Kidney (tissue), 14 donors: ENCODE measurements around the gene RPS6KA2. TPM values are rescaled to one million over a fixed set of nuclear protein-coding genes. Genes with fewer than 3 reads are reported as not detected.

ENCODE experiments used
- DNase-seq, 5 donors: peaks; one replicate each; pipeline ENCODE4 v3.0.0-alpha.2; 2013 to 2020
- FAIRE-seq: peaks from 2 replicates; lab custom pipeline; 2012; peaks lifted over from hg19 to GRCh38; lab: Jason Lieb, UNC
- H3K27ac ChIP-seq, 2 donors: one replicate each; pipeline ENCODE4 v1.7.0; 2013; ENCODE audit warnings: low read depth in 2 of 2, low read length in 2 of 2, inconsistent platforms in 1 of 2
- H3K27me3 ChIP-seq: one replicate; pipeline ENCODE4 v1.7.1; 2013; ENCODE audit warnings: low read length, inconsistent platforms; ENCODE audit not compliant: control insufficient read depth, insufficient read depth
- H3K36me3 ChIP-seq, 3 donors: one replicate each; pipeline versions ENCODE4 v1.7.0 to v1.7.1; 2013; ENCODE audit warnings: low read length in 3 of 3, control low read depth in 1 of 3, inconsistent platforms in 1 of 3; ENCODE audit not compliant: insufficient read depth in 3 of 3, control insufficient read depth in 2 of 3
- H3K4me1 ChIP-seq, 3 donors: one replicate each; pipeline versions ENCODE4 v1.7.0 to v1.7.1; 2013; ENCODE audit warnings: low read length in 3 of 3, inconsistent platforms in 1 of 3, low read depth in 1 of 3; ENCODE audit not compliant: control insufficient read depth in 2 of 3, insufficient read depth in 2 of 3
- H3K4me3 ChIP-seq, 3 donors: one replicate each; pipeline versions ENCODE4 v1.7.0 to v1.8.1; 2013; ENCODE audit warnings: low read length in 3 of 3, control low read depth in 1 of 3, inconsistent platforms in 1 of 3
- H3K9ac ChIP-seq, 3 donors: one replicate each; pipeline versions ENCODE4 v1.7.0 to v1.7.1; 2013; ENCODE audit warnings: low read length in 3 of 3, control low read depth in 1 of 3, inconsistent platforms in 1 of 3
- H3K9me3 ChIP-seq, 3 donors: one replicate each; pipeline versions ENCODE4 v1.7.0 to v1.7.1; 2013; ENCODE audit warnings: low read length in 3 of 3, control low read depth in 1 of 3, inconsistent platforms in 1 of 3; ENCODE audit not compliant: control insufficient read depth in 2 of 3, insufficient read depth in 1 of 3
- intact Hi-C: fragments of 100-400 bp; cut with DNase I; formaldehyde crosslinking; loops from one replicate; pipeline ENCODE4 v1.11.1; 2022
- polyA plus RNA-seq: library from polyadenylated mRNA; stranded (reverse); fragments of 350-450 nt; fragmentation: Illumina TruSeq; extraction: RNeasy Lipid Tissue Mini Kit (QIAGEN cat#74804); gene quantifications from one replicate; pipeline ENCODE4 v1.2.3, GENCODE V29; 2014; ENCODE audit warnings: low read depth, low replicate concordance; ENCODE audit not compliant: insufficient read depth
- total RNA-seq: library from RNA; stranded (reverse); fragmentation: NEBNext Ultra II Directional; extraction: Animal tissue kit (Norgen Biotek cat#: 25700); gene quantifications from one replicate; pipeline ENCODE4 v1.2.1, GENCODE V29; 2021
- TF ChIP-seq, protein P1 (sequence below): IDR thresholded peaks from 3 replicates; pipeline ENCODE4 v1.5.1; 2012; ENCODE audit warnings: mild to moderate bottlenecking, moderate library complexity, borderline replicate concordance; ENCODE audit not compliant: insufficient read depth; ENCODE audit errors: extremely low read depth
- donor health status: control.
- donor health status: control.
- donor health status: control.
- donor health status: control.
- donor health status: control.
- donor health status: DM: yes; HTN: yes; CAD: no.
- donor health status: Normal renal cell carcinoma (clear cell type).

The RPS6KA2 gene
- total and polyA plus RNA-seq, 2 donors from 2014 or later: 12.3 to 61.2 TPM

DNA sequence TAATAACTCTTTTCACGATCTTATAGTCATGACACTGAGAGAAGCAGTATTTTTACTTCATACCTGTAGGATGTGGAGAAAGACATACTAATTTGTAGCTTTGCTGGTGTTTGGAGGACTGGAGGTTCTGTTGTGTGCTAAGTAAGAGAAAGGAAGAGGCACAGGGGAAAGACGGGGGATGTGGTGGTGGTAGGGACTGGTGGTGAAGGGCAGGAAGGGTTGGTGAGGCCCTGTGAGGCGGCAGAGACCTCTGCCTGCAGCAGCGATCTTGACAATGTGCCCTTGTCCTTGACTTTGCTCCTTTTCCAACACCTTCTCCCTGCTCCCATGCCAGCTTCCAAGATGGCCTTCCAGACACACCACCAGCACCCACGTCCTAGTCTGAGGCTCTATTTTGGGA is 211.7 kb downstream of the RPS6KA2 start:
- Histone ChIP-seq H3K36me3 (peaks cover 0 to 7% (median 6%) of the 10 kb centered on the region in 3 donors), H3K27ac (no peak overlapping the region)
- intact Hi-C loops: no loop called here

DNA sequence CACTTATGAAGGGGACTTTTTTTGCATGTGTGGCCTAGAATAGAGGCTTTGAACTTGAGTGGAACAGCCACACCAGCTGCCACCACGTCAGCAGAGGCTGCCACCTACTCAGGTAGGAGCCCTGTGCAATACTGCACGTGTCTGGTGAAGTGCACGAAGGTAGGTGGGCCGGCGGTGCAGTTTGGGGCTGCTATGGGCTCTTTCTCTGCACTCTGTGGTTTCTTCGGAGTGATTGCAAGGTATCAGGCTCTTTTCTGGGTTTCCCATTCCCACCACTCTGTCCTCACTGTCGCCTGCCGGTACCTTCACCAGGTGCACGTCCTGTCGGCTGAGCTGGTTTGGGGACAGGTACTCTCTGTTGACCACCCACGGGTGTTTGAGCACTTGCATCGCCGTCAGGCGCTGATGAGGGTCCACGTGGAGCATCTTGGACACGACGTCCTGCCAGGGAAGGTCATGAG is 213.5 kb downstream of the RPS6KA2 start:
- Histone ChIP-seq H3K27ac (no peak overlapping the region), H3K9me3 (peaks cover 0 to 2% (median 0%) of the 10 kb centered on the region in 3 donors), H3K4me3 (no peak overlapping the region), H3K36me3 (peaks cover 0 to 3% (median 0%) of the 10 kb centered on the region in 3 donors), H3K9ac (no peak overlapping the region), H3K27me3 (no peaks in the 10 kb centered on the region), H3K4me1 (no peaks in the 10 kb centered on the region)
- FAIRE-seq (no peak), DNase-seq (peak in 1 of 5 donors; percentile 52)
- intact Hi-C loops: no loop called here
- TF ChIP-seq, protein P1, sequence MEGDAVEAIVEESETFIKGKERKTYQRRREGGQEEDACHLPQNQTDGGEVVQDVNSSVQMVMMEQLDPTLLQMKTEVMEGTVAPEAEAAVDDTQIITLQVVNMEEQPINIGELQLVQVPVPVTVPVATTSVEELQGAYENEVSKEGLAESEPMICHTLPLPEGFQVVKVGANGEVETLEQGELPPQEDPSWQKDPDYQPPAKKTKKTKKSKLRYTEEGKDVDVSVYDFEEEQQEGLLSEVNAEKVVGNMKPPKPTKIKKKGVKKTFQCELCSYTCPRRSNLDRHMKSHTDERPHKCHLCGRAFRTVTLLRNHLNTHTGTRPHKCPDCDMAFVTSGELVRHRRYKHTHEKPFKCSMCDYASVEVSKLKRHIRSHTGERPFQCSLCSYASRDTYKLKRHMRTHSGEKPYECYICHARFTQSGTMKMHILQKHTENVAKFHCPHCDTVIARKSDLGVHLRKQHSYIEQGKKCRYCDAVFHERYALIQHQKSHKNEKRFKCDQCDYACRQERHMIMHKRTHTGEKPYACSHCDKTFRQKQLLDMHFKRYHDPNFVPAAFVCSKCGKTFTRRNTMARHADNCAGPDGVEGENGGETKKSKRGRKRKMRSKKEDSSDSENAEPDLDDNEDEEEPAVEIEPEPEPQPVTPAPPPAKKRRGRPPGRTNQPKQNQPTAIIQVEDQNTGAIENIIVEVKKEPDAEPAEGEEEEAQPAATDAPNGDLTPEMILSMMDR: no peak

More for the DNA sequence above, 211.7 kb downstream of the RPS6KA2 start:
- Histone ChIP-seq H3K4me3 (no peak overlapping the region), H3K4me1 (no peaks in the 10 kb centered on the region), H3K27me3 (no peaks in the 10 kb centered on the region), H3K9me3 (peaks cover 0 to 2% (median 0%) of the 10 kb centered on the region in 3 donors), H3K9ac (no peak overlapping the region)
- no peak for FAIRE-seq
- no peak for DNase-seq
- TF ChIP-seq, protein P1: no peak

DNA sequence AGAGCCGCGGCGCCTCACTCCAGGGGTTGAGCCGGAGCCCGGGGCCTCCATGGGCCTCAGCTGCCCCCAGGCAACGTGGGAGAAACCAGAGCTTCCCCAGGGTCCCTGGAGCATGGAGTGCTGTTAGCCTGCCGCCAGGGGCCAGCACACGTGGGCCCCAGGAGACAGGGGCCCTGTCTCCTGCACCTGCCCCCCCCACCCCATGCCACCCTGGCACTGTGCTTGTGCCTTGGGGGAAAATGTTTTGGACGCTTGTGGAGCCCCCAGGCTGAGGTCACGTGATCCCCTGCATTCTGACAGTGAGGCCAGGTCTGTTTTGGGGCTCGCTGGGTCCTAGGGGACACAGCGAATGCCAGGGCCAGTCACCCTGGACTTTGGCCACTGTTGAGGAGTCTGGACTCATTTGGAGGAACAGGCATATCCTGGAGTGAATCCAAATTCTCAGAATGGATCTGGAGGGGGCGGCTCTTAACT is 214.1 kb downstream of the RPS6KA2 start:
- intact Hi-C loops: no loop called here
- no peak for DNase-seq
- H3K27ac ChIP-seq: no peak overlapping the region
- peaks cover 0 to 2% (median 0%) of the 10 kb centered on the region in 3 donors for H3K9me3 ChIP-seq
- H3K27me3 ChIP-seq: no peaks in the 10 kb centered on the region
- H3K9ac ChIP-seq: no peak overlapping the region
- no peak overlapping the region for H3K4me3 ChIP-seq
- FAIRE-seq: no peak
- H3K4me1 ChIP-seq: no peaks in the 10 kb centered on the region
- TF ChIP-seq, protein P1: no peak
- H3K36me3 ChIP-seq: peaks cover 0 to 3% (median 0%) of the 10 kb centered on the region in 3 donors
